ENCODE data around the gene THTPA. TPM values are rescaled to one million over a fixed set of nuclear protein-coding genes. Genes with fewer than 3 reads are reported as not detected.
A peak's percentile ranks its signal among the peaks of the same experiment; 100 is the strongest.
"Not testable (repeated sequence)": the region's sequence is repeated elsewhere in the genome, so short reads cannot be mapped to it uniquely, and the experiment has no call there.

The THTPA gene
- total RNA-seq, 1 donor from 2014 or later, result 11.1 TPM

DNA sequence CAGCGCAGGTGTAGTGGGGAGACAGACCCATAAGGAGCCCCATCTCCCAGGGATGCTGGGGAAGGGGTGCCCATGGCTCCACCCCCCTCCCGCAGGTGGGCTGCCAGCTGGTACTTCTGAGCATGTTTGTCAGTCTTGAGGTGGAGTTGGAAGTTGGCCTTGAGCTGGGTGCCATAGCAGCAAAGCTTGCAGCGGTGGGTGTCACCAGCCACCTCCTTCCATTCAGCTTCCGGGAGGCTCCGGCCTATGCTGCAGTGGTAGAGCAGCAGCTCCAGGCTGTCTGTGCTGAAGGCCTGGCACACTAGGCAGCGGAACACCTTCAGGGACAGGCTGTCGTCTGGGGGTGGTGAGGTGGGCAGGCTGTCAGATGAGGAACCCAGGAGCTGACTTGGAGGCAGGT, 23.4 kb upstream of the THTPA start:
- DNase-seq (ENCODE audit: low spot score), result no peak
- ATAC-seq, result no peak

DNA sequence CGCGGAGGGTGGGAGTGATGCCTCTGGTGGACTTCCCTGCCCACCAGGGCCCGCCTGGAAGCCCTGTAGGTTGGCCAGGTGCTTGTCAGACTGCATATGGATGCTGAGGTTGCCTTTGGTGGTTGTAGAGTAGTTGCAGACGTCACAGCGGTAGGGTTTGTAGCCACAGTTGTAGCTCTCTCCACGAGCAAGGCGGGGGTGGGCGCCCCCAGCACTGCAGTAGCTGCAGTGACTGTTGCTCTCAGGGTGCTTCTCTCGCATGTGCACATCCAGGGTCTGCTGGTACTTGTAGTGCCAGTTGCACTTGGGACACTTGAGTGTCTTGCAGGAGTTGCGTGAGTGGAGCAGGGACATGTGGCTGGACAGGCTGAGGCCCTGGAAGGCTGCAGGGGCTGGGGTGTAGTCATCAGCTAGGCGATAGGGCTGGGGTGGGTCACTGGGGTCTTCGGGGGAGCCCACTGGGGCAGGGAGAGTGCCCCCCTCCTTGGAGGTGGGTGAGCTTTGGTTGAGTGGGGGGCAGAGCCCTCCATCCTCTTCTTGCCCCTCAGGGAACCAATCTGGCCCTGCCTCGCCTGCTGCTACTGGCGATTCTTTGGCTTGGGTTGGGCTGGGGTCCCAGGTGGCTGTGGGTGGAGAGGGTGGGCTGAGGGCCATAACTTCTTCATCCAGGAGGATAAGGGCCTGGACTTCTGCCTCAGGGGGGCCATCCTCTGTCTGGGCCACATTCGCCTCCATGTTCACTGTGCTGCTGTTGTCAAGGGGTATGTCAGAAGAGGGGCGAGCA, 22.2 kb upstream of the THTPA start:
- no peak for DNase-seq (ENCODE audit: low spot score)
- no peak for ATAC-seq

DNA sequence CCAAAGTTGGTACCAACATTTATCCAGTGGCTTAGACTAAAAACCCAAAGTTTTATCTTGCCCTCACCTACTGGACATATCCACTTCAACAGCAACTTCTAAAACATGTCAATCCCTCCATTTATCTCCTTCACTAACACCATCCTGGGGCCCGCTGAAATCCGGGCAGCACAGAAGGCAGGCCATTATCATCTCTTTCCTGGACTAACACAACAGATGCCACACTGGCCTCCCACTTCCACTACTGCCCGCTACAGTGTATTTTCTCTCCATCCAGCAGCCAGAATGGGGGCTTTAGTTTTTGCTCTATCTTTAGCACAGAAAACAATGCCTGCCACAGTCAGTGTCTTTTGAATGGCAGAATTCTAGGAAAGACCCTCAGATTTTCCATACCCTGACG, 20.1 kb upstream of the THTPA start:
- DNase-seq (ENCODE audit: low spot score), result no peak
- ATAC-seq, result no peak

DNA sequence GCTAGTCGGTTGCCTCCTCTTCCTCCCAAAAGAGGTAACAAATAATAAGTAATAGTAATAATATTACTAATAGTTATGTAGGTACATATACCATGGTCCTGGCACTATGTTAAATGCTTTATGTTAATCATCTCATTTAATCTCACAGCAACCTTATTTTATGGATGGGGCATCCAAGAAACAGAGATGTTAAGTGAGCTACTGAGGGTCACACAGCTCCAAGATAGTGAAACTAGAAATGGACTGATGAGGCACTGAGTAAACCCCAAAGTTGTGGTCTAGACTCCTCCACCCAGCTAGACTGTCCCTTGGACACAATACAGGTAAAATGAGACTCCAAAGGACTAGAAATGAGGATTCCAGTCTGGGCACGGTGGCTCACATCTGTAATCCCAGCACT, 19.6 kb upstream of the THTPA start:
- DNase-seq (ENCODE audit: low spot score) (no peak), ATAC-seq (no peak)

DNA sequence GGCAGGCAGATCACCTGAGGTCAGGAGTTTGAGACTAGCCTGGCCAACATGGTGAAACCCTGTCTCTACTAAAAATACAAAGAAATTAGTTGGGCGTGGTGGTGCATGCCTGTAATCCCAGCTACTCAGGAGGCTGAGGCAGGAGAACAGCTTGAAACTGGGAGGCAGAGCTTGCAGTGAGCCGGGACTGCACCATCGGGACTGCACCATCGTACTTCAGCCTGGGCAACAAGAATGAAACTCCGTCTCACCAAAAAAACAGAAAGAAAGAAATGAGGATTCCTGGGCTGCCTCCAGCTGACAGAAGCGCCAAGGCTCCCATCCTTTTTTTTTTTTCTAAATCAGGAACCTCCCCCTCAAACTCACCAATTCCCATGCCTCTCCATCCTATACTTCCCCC, 19.2 kb upstream of the THTPA start:
- not testable (repeated sequence) for DNase-seq (ENCODE audit: low spot score); ATAC-seq

DNA sequence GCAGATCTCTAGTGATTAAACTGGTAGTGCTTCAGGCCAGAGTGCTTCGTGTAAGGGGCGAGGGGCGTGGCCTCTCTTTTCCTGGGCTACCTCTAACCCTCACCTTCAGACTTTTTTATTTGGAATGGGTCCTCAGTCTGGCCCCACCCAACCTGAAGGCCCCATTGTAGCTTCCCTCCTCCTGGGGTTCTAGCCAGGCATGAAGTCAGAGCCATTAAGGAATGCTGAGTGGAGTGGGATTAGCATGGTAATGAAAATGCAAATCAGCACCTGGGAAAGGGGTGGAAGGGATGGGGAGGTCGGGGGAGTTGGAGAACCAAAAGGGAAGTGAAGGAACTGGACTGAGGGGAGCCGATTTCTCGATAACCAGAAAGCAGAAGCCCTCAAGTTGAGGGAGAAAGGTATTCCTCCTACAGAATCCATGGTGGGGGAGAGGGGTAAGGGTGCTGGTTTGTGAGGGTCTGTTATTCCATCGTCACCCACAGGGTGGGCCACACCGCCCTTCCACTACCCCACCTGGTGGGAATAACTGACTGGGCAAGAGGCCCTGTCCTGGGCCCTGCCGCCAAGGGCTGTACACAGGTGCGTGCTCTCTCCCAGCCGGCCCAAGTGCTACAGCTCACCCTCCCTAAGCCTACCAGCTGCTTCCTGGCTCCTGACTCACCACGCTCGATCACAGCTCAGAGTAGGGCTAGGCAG, 18.6 kb upstream of the THTPA start:
- ATAC-seq (no peak), DNase-seq (ENCODE audit: low spot score) (no peak)

DNA sequence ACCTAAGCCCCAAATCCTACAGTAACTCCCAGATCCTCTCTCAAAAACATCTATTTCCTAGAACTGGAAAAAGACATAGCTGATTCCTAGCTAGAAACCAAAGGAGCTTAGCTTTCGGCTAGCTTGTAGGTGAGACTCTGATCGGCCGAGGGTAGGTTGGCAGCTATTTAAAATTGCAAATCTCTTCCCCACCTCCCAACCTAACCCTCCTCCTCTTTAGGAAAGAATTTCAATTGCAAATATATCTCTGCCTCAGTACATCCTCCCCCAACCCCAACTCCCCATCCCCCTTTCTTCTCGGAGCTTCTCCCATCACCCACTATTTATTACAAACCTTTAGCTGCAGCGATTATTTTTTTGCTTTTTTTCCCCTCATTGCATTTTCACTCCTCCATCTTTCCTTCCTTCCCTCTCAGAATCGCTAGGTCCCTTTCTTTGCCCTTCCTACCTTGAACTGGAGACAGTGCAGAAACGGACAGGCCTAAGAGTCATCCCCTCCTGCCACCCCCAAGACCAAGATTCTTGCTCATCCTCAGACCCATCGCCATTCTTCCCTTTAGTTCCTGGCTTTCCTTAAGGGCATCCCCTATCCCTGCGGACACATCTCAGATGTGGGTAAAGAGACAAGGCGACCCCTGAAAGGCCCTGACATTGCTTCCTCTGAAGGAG, 17.9 kb upstream of the THTPA start:
- ATAC-seq, result no peak
- DNase-seq (ENCODE audit: low spot score), result no peak

DNA sequence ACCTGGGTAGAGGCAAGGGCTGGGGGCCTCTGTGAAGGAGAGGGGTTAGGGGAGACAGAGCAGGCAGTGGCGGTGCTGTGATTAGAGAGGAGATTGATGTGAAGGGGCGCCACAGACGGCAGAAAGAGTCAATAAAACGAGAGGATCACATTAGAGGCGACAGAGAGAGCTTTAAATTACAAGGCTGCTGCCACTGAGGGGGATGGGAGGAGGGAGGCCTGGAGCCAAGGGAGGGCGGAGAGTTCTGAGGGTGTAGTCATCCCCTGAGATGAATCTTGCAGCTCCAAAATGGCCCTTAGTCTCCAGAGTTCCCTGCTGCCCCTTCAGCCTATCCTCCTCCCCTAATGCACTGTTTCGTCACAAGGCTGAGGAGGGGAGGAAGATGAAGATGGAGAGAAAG, 17.3 kb upstream of the THTPA start:
- DNase-seq (ENCODE audit: low spot score) (no peak), ATAC-seq (no peak)

DNA sequence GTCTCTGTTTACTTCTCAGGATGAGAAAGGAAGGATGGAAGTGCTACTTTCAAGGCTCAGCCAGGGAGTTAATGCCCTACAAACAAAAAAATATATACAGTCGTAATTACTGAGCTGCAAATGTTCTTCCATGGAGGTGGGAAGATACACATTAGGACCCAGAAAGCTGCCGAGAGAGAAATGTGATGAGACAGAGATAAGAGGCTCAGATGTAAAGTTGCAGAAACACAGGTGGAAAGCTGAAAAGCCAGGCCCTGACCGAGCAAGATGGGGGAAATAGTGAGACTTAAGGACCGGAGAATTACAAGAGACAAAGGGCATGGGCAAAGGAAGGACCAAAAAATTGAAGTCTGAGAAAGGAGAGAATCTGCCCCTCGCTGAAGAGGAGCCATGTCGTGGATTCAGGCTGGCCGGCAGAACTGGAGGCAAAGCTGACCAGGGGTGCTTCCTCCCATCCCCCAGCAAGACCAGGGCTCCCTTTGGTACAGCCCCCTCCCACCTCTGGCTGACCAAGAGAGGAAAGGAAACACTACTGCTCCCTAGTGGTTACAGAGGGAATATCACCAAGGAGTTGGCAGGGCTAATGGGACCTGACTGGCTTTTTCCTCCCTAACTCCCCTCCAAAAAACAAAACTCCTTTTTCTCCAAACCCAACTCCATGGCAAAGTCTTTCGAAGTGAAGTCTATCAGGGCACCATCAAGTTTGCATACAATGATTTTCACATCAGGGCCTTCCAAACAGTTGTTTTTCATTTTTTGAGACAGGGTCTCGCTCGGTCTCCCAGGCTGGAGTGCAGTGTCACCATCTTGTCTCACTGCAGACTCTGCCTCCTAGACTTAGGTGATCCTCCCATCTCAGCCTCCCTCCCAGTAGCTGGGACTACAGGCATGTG, 16.6 kb upstream of the THTPA start:
- DNase-seq (ENCODE audit: low spot score) (no peak), ATAC-seq (peak; percentile 90)

DNA sequence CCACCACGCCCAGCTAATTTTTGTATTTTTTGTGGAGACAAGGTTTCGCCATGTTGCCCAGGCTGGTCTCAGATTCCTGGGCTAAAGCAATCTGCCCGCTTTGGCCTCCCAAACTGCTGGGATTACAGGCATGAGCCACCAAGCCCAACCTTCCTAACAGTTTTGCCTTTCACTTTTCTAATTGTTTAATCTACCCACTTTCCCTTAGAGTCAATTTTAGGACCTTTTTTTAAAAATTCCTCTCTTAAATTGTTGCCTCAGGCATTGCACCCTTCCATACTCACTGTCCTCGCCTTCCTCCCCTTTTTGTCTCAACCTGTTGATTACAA, 16.0 kb upstream of the THTPA start:
- no peak for ATAC-seq
- DNase-seq (ENCODE audit: low spot score), result no peak

DNA sequence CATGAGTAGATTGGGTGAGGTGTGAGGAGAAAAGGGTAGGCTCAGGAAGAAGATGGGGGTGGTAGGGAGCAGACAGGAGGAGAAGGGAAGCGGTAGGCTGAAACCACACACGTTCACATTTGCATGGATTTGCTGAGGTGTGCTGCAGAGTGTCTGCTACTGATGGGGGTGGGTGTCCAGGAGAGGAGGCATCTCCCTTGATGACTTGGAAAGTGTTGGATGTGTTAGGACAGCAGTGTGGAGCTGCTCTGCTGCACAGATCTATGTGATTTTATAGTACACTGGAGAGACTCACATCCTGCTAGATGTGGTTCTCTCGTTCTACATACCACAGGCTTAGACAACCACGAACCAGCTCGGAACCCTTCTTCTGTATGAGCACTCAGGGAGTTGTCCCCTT, 13.8 kb upstream of the THTPA start:
- ATAC-seq (no peak), DNase-seq (ENCODE audit: low spot score) (no peak)

DNA sequence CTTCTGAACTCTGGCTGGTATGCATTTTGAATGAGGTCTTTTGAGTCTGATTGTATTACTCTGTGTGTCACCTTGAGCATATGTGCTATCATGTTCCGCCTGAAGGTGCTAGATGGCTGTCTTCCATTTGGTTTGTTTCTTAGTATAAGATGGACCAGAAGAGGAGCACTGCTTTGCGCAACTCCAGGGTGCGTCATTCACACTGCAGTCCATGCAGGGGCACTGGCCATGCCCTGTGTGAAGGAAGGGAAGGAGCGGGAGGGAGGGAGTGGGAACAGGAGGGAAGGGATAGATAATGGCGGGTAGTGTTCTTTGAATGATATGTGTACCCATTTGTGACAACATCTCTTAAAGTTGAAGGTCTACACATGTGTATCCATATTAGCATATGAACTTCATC, 12.7 kb upstream of the THTPA start:
- DNase-seq (ENCODE audit: low spot score) (no peak), ATAC-seq (no peak)

DNA sequence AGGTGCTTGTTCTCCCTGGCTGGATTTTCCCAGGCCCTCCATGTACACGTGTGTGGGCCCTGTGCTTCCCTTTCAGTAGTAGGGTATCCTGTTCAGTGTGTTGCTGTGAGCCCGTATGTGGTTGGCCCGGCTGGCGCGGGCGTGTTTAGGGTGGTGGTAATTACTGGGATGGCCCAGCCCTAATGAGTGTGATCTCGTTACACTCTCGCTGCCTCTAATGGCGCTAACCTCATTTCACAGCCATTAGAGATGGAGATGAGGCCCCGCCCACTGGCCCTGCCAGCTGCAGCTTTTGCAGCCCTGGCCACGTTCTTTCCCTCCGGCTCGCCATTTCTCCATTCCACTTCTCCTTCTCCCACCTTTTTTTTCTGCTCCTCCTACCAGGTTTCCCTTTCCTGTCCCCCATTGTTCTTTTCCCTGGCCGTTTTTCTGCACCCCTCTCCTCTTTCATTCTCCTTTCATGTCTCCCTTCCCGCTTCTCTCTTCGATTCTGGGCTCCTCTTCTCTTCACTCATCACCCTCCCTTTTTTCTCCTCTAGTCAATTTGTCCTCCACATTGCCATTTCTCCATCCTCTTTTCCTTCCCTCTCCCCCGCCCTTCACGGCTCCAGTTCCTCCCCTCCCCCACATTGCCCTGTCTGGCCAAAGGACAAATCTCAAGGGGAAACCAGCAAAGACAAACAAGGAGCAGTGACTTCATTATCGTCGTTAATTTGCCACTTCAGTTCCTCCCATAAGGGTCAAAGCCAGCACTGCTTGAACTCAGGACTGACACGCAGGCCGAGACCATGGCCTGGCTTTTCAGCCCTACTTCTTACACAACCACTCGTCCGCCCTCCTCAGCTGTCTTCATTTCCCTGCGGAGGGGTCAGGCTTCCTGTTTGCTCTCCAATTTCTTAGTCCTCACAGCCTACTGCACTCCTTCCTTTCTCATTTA, 11.3 kb upstream of the THTPA start:
- no peak for DNase-seq (ENCODE audit: low spot score)
- ATAC-seq, result peak; percentile 20

DNA sequence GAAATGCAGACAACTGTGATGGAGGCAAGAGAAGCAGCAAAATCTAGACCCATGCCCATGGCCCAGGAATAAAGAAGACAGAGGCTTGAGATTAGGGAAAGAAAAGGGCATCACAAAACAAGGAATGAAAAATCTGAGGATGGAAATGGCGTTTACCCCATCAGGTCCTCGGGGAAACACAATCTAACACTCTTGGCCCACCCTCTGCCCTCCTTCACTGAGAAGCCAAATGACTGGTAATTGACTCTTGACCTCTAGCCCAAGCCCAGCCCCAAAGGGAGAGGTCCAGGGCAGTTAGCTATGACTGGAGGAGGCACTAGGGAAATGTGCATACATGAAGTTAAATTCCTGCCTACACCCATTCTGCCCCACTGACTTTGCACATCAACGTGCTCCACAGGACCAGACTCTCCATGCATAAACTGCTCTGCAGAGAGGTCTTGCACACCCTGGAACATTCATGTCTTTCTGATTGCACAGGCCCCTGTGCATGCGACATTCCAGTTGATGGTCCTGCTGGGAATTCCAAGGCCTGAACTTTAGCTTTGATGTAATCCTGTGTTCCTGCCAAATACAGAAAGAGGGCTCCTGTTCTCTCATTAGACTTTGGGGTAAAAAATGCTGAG, 10.2 kb upstream of the THTPA start:
- ATAC-seq (no peak), DNase-seq (ENCODE audit: low spot score) (no peak)

DNA sequence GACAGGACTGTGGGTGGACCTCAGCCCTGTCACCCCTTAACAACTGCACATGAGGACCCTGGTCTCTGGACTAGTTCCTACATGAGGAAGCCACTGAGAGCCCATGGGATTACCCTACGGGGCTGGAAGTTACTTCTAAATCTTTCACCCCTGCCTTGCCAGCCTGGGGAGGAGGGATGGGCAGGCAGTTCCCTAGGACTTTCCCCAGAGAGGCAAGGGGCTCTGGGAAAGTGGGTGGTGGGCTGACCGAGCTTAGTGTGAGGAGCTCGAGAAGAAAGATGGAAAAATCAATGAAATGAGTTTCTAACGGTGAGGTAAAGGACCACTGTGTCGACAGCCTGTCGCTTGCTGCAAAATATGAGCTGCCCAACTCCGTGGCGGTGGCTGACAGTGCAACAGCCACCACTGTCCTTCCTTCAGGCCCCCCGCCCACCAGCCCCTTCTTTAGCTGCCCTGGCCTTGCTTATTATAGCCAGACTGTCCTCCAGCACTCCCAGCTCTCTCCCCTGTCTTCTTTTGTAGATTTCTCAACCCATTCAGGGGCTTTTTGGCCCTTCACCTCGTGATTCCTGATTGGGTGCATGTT, 9.5 kb upstream of the THTPA start:
- ATAC-seq (no peak), DNase-seq (ENCODE audit: low spot score) (no peak)

DNA sequence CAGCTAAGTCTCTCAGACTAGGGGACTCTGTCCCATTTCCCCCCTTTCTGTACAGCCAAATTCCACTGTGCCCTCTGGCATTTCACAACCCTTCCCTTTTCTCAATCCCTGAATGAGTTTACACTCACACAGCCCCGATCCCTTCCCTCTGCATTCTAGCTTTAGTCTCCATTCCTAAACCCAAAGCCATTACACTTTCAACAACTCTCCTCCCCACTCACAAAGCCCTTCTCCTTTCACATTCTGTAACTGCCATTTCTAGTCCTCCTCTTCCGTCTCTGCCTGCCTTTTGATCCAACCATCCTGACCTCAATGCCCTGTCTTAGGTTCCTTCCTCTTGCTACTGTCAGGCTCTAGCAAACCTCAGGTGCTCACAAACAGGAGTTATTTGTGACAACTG, 8.1 kb upstream of the THTPA start:
- DNase-seq (ENCODE audit: low spot score) (no peak), ATAC-seq (no peak)

DNA sequence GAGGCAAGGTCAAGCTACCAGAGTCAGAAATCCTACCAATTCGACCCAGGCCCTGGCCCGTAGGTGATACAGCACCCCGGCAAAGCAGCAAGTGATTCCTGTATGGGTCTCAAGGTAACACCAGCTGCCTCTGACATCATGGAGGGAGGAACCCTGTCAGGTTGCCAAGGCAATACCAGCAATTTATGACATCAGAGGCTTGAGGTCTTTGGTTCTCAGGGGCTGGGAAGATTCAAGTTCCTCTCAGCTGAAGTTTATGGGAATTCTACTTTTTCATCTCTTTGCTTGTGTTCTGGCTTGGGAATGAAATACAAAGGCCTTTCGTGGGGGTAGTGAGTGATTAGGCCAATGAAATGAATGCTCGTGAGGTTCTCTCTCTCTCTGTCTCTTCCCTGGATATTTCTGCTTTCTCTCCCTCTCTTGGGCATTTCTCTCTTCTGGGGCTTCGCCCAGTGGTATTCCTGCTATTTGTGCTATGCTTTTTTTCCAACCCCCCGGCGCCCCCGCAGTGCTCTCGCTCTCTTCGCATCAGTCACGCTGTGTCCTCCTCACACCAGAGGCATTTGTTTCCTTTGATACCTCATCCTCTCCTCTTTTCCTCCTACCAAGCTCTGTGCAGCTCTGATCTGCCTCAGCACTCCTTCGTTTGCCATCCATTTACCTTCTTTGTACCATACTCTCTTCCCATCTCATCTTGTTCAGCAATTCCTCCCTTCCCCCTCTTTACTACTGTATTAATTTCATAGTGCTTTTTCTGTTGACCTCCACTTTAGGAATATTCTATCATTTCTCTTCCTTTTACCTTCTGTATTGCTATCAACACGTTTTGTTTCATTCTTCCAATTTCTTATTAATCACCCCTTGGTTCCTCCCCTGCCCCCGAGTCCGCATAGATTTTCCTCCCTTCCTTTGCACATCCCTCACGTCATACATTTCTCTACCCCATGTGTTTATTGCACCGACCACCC, 7.4 kb upstream of the THTPA start:
- ATAC-seq (no peak), DNase-seq (ENCODE audit: low spot score) (no peak)

DNA sequence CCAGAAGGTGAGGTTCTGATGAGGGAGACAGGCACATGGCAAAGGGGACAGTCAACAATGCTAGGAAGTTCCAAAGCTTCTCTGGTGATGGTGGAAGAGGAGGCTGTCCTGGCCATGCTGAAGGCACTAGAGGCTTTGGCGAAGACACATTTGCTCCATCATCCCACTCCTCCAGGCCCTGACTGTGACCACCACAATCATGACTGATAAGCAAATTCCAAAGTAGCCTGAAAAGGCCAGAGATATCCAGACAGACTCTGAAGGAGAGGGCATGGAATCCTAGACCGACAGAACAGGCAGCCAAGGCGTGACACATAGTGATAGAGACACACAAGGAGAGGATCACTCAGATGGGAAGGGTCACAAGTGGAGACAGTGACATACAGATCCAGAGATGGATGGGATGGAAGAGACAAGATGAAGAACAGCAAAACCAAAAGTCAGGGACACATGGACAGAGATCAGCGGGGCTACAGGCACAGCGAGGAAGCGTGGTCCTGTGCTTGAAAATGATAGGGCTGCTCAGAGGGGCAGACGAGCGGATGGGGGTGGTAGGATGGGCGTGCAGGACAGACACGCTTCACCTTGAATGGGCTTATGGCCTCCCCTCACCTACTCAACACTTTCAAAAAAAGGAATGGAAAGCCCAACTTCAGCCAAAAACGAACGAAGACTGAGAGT, 5.8 kb upstream of the THTPA start:
- DNase-seq (ENCODE audit: low spot score) (no peak), ATAC-seq (no peak)
